Esophagus muscularis mucosa (tissue), 4 donors: ENCODE measurements around the gene PGAP3. TPM values are rescaled to one million over a fixed set of nuclear protein-coding genes. Genes with fewer than 3 reads are reported as not detected.
A peak's percentile ranks its signal among the peaks of the same experiment; 100 is the strongest.

ENCODE experiments used
- DNase-seq: peaks from one replicate; pipeline ENCODE4 v3.0.0-alpha.2; 2017; ENCODE audit errors: extremely low spot score
- H3K27ac ChIP-seq, 4 donors: fragments of 200-600 bp; sonication (generic); replicated peaks in 1 of 4; 1 replicate in 3 of 4; 2 replicates in 1 of 4; pipeline ENCODE4 v1.5.1; 2016 to 2019; ENCODE audit warnings: mild to moderate bottlenecking in 1 of 4
- H3K27me3 ChIP-seq, 4 donors: fragments of 200-600 bp; sonication (generic); one replicate each; pipeline versions ENCODE4 v1.5.1 to v1.6.0; 2016 to 2019
- H3K36me3 ChIP-seq, 4 donors: fragments of 200-600 bp; sonication (generic); one replicate each; pipeline ENCODE4 v1.5.1; 2016 to 2019
- H3K4me1 ChIP-seq, 4 donors: fragments of 200-600 bp; sonication (generic); one replicate each; pipeline ENCODE4 v1.5.1; 2016 to 2019
- H3K4me3 ChIP-seq, 4 donors: fragments of 200-600 bp; sonication (generic); 1 replicate in 2 of 4; 2 replicates in 2 of 4; pipeline ENCODE4 v1.5.1; 2016 to 2019; ENCODE audit warnings: mild to moderate bottlenecking in 4 of 4, moderate library complexity in 1 of 4
- H3K9me3 ChIP-seq, 4 donors: fragments of 200-600 bp; sonication (generic); 1 replicate in 3 of 4; 2 replicates in 1 of 4; pipeline ENCODE4 v1.5.1; 2016 to 2019
- CTCF ChIP-seq, 3 experiments: fragments of 200-600 bp in 2 of 3; fragments of 450-650 bp in 1 of 3; sonication (generic) in 2 of 3; IDR thresholded peaks; one replicate each; pipeline ENCODE4 v1.5.1; 2017 to 2019; ENCODE audit warnings: antibody characterized with exemption in 3 of 3, mild to moderate bottlenecking in 2 of 3, moderate library complexity in 1 of 3
- EP300 ChIP-seq: sonication (generic); formaldehyde crosslinking; IDR thresholded peaks from one replicate; pipeline ENCODE4 v1.6.1; 2017; ENCODE audit warnings: antibody characterized with exemption
- POLR2A ChIP-seq: fragments of 450-650 bp; IDR thresholded peaks from one replicate; pipeline ENCODE4 v1.6.1; 2017; ENCODE audit warnings: antibody characterized with exemption, moderate library complexity, mild to moderate bottlenecking, low read depth
- POLR2AphosphoS5 ChIP-seq, 2 donors: sonication (generic); formaldehyde crosslinking; IDR thresholded peaks; one replicate each; pipeline ENCODE4 v1.6.1; 2017; ENCODE audit warnings: antibody characterized with exemption in 2 of 2
- WGBS: methylation state at CpG from one replicate; pipeline ENCODE4 v1.1.5; 2018; 5-methylcytosine and 5-hydroxymethylcytosine counted together
- intact Hi-C: fragments of 100-400 bp; cut with DNase I; formaldehyde crosslinking; loops from one replicate; pipeline ENCODE4 v1.15.1; 2023
- total RNA-seq, 4 donors: library from RNA; depleted of rRNA; stranded (reverse); fragments of >200 nt; gene quantifications; one replicate each; pipeline versions ENCODE4 v1.1.0 to v1.2.1, GENCODE V29; 2016

PGAP3 gene
- total RNA-seq, 4 donors from 2014 or later = 6.2 to 9.4 (median 8.5) TPM

- intact Hi-C loops = no loop called here
- TF ChIP-seq CTCF (IDR thresholded peaks at IDR 0.05) (no peak), POLR2A (no peak), EP300 (no peak), POLR2AphosphoS5 (IDR thresholded peaks at IDR 0.05) (no peak)
- DNase-seq = no peak
- 45% methylated on average over 11 of the region's 15 CpGs for WGBS
- Histone ChIP-seq H3K27ac (peak overlapping the region; percentile 59 to 73 (median 64)), H3K4me3 (no peak overlapping the region), H3K36me3 (peaks cover 25 to 84% (median 61%) of the 10 kb centered on the region in 4 donors), H3K9me3 (no peaks in the 10 kb centered on the region), H3K4me1 (peaks cover 46 to 64% (median 58%) of the 10 kb centered on the region in 4 donors), H3K27me3 (no peaks in the 10 kb centered on the region)
Observed at GRCh38 chr17:39659279-39660010, 28.4 kb downstream of the PGAP3 start.

DNA sequence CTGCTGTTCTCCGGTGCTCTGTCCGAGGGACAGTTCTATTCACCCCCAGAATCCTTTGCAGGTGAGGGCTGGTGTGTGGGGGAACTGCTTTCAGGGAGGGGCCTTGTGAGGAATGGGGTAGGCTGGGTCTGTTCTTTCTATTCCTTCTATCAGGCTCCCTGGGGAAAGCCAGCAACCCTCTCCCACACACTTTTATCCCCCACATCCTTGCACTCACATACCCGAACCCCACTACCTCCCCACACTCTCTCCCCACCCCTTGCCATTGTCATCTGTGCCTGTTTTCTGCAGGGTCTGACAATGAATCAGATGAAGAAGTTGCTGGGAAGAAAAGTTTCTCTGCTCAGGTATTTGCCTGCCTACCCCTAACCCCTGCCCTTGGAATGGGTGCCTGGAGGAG is 29.1 kb downstream of the PGAP3 start:
- Histone ChIP-seq H3K9me3 (no peaks in the 10 kb centered on the region), H3K4me3 (no peak overlapping the region), H3K27me3 (no peaks in the 10 kb centered on the region), H3K36me3 (peaks cover 25 to 90% (median 62%) of the 10 kb centered on the region in 4 donors), H3K27ac (peak overlapping the region; percentile 36 to 73 (median 58)), H3K4me1 (peaks cover 49 to 58% (median 53%) of the 10 kb centered on the region in 4 donors)
- TF ChIP-seq POLR2A (no peak), EP300 (no peak), POLR2AphosphoS5 (IDR thresholded peaks at IDR 0.05) (no peak), CTCF (IDR thresholded peaks at IDR 0.05) (no peak)
- WGBS = 100% methylated on average over 1 of the region's 3 CpGs
- intact Hi-C loops = no loop called here
- no peak for DNase-seq

DNA sequence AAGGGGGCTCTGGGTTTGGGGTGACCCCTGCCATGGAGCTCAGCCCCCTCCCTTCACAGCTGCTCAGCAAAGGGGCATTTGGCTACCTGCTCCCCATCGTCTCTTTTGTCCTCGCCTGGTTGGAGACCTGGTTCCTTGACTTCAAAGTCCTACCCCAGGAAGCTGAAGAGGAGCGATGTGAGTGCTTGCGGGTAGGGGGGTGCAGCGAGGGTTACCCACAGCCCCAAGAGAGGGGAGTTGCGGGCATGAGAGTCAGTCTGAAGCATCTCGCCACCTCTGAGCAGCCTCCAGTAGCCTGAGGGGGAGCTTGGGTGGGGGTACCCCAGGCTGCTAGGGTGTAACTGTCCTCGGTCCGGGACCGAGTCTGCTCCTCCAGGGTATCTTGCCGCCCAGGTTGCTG is 29.5 kb downstream of the PGAP3 start:
- Histone ChIP-seq H3K9me3 (no peaks in the 10 kb centered on the region), H3K27ac (peak overlapping the region in 1 of 4 donors; percentile 73), H3K27me3 (no peaks in the 10 kb centered on the region), H3K36me3 (peaks cover 25 to 94% (median 62%) of the 10 kb centered on the region in 4 donors), H3K4me1 (peaks cover 49 to 58% (median 53%) of the 10 kb centered on the region in 4 donors), H3K4me3 (no peak overlapping the region)
- no peak for TF ChIP-seq EP300
- no peak for TF ChIP-seq POLR2AphosphoS5 (IDR thresholded peaks at IDR 0.05)
- no peak for TF ChIP-seq POLR2A
- no peak for TF ChIP-seq CTCF (IDR thresholded peaks at IDR 0.05)
- 100% methylated on average over 5 of the region's 11 CpGs for WGBS
- DNase-seq = no peak
- intact Hi-C loops = no loop called here

GRCh38 chr17:39655105-39655504 is 32.8 kb downstream of the PGAP3 start:
- Histone ChIP-seq H3K27ac (no peak overlapping the region), H3K4me1 (peaks cover 28 to 46% (median 41%) of the 10 kb centered on the region in 4 donors), H3K4me3 (no peak overlapping the region), H3K27me3 (no peaks in the 10 kb centered on the region), H3K36me3 (peaks cover 14 to 67% (median 37%) of the 10 kb centered on the region in 4 donors), H3K9me3 (no peaks in the 10 kb centered on the region)
- intact Hi-C loops = no loop called here
- TF ChIP-seq EP300 (no peak), CTCF (IDR thresholded peaks at IDR 0.05) (no peak)
- WGBS = 89% methylated on average over 2 of the region's 2 CpGs
- DNase-seq = no peak
